T-cell (primary cell): Measurements from ENCODE around the gene SGF29. TPM values are rescaled to one million over a fixed set of nuclear protein-coding genes. Genes with fewer than 3 reads are reported as not detected.

Experiments used
- ATAC-seq, 4 experiments: fragments of 200-7000 bp in 3 of 4; fragments of 150-1000 bp in 1 of 4; cut with Tn5 transposase; replicated peaks in 1 of 4; 1 replicate in 3 of 4; 2 replicates in 1 of 4; pipeline ENCODE4 v1.10.0; 2021; ENCODE audit warnings: moderate library complexity in 3 of 4, mild to moderate bottlenecking in 2 of 4, moderate number of reproducible peaks in 1 of 4
- CTCF ChIA-PET, 2 donors: fragments of 300-600 bp; sonication (Branson Sonifier 250); formaldehyde crosslinking; loops; one replicate each; lab custom pipeline; 2022; ENCODE audit warnings: antibody characterized with exemption in 2 of 2; lab: Charles Lee
- POLR2A ChIA-PET, 2 donors: fragments of 300-600 bp; sonication (Branson Sonifier 250); formaldehyde crosslinking; loops; one replicate each; lab custom pipeline; 2022; ENCODE audit warnings: antibody characterized with exemption in 2 of 2; lab: Charles Lee
- DNase-seq, 35 experiments: peaks; one replicate each; pipeline versions ENCODE4 v3.0.0 to v3.0.0-alpha.2; 2013 to 2023
- H3K27ac ChIP-seq: one replicate; pipeline ENCODE4 v1.5.1; 2013; ENCODE audit warnings: low read length
- H3K27me3 ChIP-seq, 2 experiments: replicated peaks in 1 of 2; 1 replicate in 1 of 2; 2 replicates in 1 of 2; pipeline versions ENCODE4 v1.6.1 to v1.7.0; 2013; ENCODE audit warnings: low read length in 1 of 2, mixed read lengths in 1 of 2; ENCODE audit not compliant: control insufficient read depth in 2 of 2, insufficient read depth in 2 of 2; ENCODE audit errors: extremely low read depth in 1 of 2
- H3K36me3 ChIP-seq, 2 donors: 1 replicate in 1 of 2; 2 replicates in 1 of 2; pipeline versions ENCODE4 v1.6.1 to v1.7.0; 2013; ENCODE audit warnings: low read length in 1 of 2; ENCODE audit not compliant: control insufficient read depth in 2 of 2, insufficient read depth in 1 of 2; ENCODE audit errors: extremely low read depth in 1 of 2
- H3K4me1 ChIP-seq, 2 experiments: 1 replicate in 1 of 2; 2 replicates in 1 of 2; pipeline versions ENCODE4 v1.6.1 to v1.7.0; 2013; ENCODE audit warnings: low read length in 2 of 2, mixed read lengths in 1 of 2; ENCODE audit not compliant: insufficient read depth in 2 of 2, control insufficient read depth in 1 of 2; ENCODE audit errors: extremely low read depth in 1 of 2
- H3K4me3 ChIP-seq, 2 donors: 1 replicate in 1 of 2; 2 replicates in 1 of 2; pipeline versions ENCODE4 v1.5.1 to v1.7.0; 2013; ENCODE audit warnings: mild to moderate bottlenecking in 2 of 2, low read length in 1 of 2, moderate library complexity in 1 of 2; ENCODE audit not compliant: control insufficient read depth in 1 of 2; ENCODE audit errors: extremely low read depth in 1 of 2
- H3K9me3 ChIP-seq: 2 replicates; pipeline ENCODE4 v1.7.0; 2013
- H3K27ac Mint-ChIP-seq, 2 donors: one replicate each; pipeline ENCODE4 v1.8.0; 2020 to 2021; ENCODE audit warnings: mild to moderate bottlenecking in 2 of 2, mixed read lengths in 2 of 2
- H3K27me3 Mint-ChIP-seq, 2 donors: one replicate each; pipeline ENCODE4 v1.8.0; 2021 to 2022; ENCODE audit warnings: mixed read lengths in 2 of 2
- H3K36me3 Mint-ChIP-seq: one replicate; pipeline ENCODE4 v1.8.0; 2021; ENCODE audit warnings: mixed read lengths
- H3K4me1 Mint-ChIP-seq, 3 donors: one replicate each; pipeline ENCODE4 v1.8.0; 2020 to 2022; ENCODE audit warnings: mixed read lengths in 3 of 3, mild to moderate bottlenecking in 1 of 3
- H3K4me3 Mint-ChIP-seq, 3 donors: one replicate each; pipeline ENCODE4 v1.8.0; 2020 to 2022; ENCODE audit warnings: mild to moderate bottlenecking in 3 of 3, mixed read lengths in 3 of 3, moderate library complexity in 3 of 3
- H3K9me3 Mint-ChIP-seq, 3 donors: one replicate each; pipeline ENCODE4 v1.8.0; 2020 to 2022; ENCODE audit warnings: mixed read lengths in 3 of 3
- WGBS: methylation state at CpG from one replicate; pipeline ENCODE4 v1.1.5; 2013; ENCODE audit warnings: missing lambda C conversion rate; ENCODE audit not compliant: insufficient coverage; 5-methylcytosine and 5-hydroxymethylcytosine counted together
- total RNA-seq, 35 experiments: library from RNA in 6 of 35; stranded (reverse) in 6 of 35; fragments of 120-200 nt in 1 of 35; gene quantifications; one replicate each; pipeline versions ENCODE4 v1.2.1 to v1.2.4 and lab custom pipeline; 2013 to 2026

The SGF29 gene
- 10 to 100 TPM; 52.6 to 79.3 (median 74.6) TPM for total RNA-seq
- 39.4 TPM for total RNA-seq (2013)
- total RNA-seq (lab: John Stamatoyannopoulos, UW), result 20.5 to 55.2 (median 32.5) reads per million in 29 experiments

- peaks cover 15 to 25% of the 10 kb centered on the region in 2 experiments for H3K4me1 ChIP-seq
- ATAC-seq (peak; percentile 86 to 93 (median 86)), DNase-seq (peak; percentile 86 to 98 (median 91))
- H3K27ac Mint-ChIP-seq, result peak within 1 kb of the TSS; percentile 96 to 97
- peaks cover 0 to 21% of the 10 kb centered on the region in 2 donors for H3K36me3 ChIP-seq
- peaks cover 14% of the 10 kb centered on the region for H3K36me3 Mint-ChIP-seq
- H3K4me3 Mint-ChIP-seq, result peak within 1 kb of the TSS; percentile 88
- H3K4me3 ChIP-seq, result peak within 1 kb of the TSS; percentile 75 to 84
- no peaks in the 10 kb centered on the region for H3K9me3 Mint-ChIP-seq
- H3K4me1 Mint-ChIP-seq, result peaks cover 31 to 51% (median 39%) of the 10 kb centered on the region in 3 donors
- peaks cover 0 to 1% of the 10 kb centered on the region in 2 experiments for H3K27me3 ChIP-seq
- under 1% methylated on average over 48 of the region's 88 CpGs for WGBS
- ChIA-PET CTCF (no interaction called here), POLR2A (no interaction called here)
- no peaks in the 10 kb centered on the region for H3K9me3 ChIP-seq
- H3K27ac ChIP-seq, result peak within 1 kb of the TSS; percentile 94
- no peaks in the 10 kb centered on the region for H3K27me3 Mint-ChIP-seq
Observed at GRCh38 chr16:28553776-28554633, at the start of gene SGF29. SGF29 (plus strand) TSS chr16:28553920; CDS start chr16:28581070, 27,150 bp downstream.

DNA sequence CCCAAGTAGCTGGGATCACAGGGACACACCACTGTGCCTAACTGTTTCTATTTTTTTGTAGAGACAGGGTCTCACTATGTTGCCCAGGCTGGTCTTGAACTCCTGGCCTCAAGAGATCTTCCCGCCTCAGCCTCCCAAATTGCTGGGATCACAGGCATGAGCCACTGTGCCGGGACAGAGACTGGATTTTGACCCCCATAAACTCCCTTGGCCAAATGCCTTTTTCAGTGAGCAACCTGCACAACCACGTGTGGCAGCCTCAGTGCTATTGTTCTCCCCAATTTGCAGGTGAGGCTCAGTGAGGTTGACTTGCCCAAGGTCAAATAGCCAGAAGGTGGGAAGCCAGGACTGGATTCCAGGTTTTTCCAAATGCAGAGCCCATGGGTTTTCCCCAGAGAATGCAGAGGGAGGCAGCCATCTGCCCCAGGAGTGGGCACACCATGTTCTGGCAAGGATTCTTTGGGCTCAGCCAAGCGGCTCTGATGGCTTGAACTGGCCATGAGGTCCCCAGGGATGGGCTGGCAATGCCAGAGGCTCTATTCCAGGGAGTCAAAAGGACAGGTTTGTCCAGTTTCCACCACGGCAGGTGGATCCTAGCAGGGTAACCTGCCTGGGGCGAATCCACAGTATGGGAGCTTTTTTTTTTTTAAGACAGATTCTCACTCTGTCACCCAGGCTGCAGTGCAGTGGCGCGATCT lies 48.9 kb upstream of the SGF29 start:
- no peak overlapping the region for H3K4me3 ChIP-seq
- H3K27ac Mint-ChIP-seq, result no peak overlapping the region
- no peak for ATAC-seq
- H3K9me3 ChIP-seq, result no peaks in the 10 kb centered on the region
- POLR2A ChIA-PET, result no interaction called here
- peaks cover 15 to 27% (median 17%) of the 10 kb centered on the region in 3 donors for H3K4me1 Mint-ChIP-seq
- no peaks in the 10 kb centered on the region for H3K27me3 ChIP-seq
- DNase-seq, result no peak
- 90% methylated on average over 4 of the region's 8 CpGs for WGBS
- peaks cover 4 to 18% of the 10 kb centered on the region in 2 experiments for H3K4me1 ChIP-seq
- H3K27ac ChIP-seq, result no peak overlapping the region
- no peak overlapping the region for H3K4me3 Mint-ChIP-seq
- no peaks in the 10 kb centered on the region for H3K27me3 Mint-ChIP-seq
- no peaks in the 10 kb centered on the region for H3K36me3 ChIP-seq
- H3K36me3 Mint-ChIP-seq, result no peaks in the 10 kb centered on the region
- no peaks in the 10 kb centered on the region for H3K9me3 Mint-ChIP-seq
- CTCF ChIA-PET, result no interaction called here

- ATAC-seq, result no peak
- POLR2A ChIA-PET, result no interaction called here
- Mint-ChIP-seq H3K27ac (no peak overlapping the region), H3K9me3 (no peaks in the 10 kb centered on the region), H3K36me3 (no peaks in the 10 kb centered on the region), H3K4me1 (peaks cover 9 to 22% (median 15%) of the 10 kb centered on the region in 3 donors), H3K27me3 (no peaks in the 10 kb centered on the region), H3K4me3 (no peak overlapping the region)
- CTCF ChIA-PET, result no interaction called here
- WGBS, result 90% methylated on average over 10 of the region's 14 CpGs
- H3K27ac ChIP-seq, result no peak overlapping the region
- H3K27me3 ChIP-seq, result no peaks in the 10 kb centered on the region
- no peak for DNase-seq
- H3K9me3 ChIP-seq, result no peaks in the 10 kb centered on the region
- H3K4me3 ChIP-seq, result no peak overlapping the region
- no peaks in the 10 kb centered on the region for H3K36me3 ChIP-seq
- peaks cover 4 to 18% of the 10 kb centered on the region in 2 experiments for H3K4me1 ChIP-seq
Observed at GRCh38 chr16:28505489-28506137, 48.1 kb upstream of the SGF29 start.

GRCh38 chr16:28511031-28511430 lies 42.7 kb upstream of the SGF29 start:
- no peak for DNase-seq
- Mint-ChIP-seq H3K27ac (no peak overlapping the region), H3K4me3 (no peak overlapping the region), H3K36me3 (no peaks in the 10 kb centered on the region), H3K27me3 (no peaks in the 10 kb centered on the region), H3K9me3 (no peaks in the 10 kb centered on the region), H3K4me1 (peaks cover 8 to 28% (median 19%) of the 10 kb centered on the region in 3 donors)
- CTCF ChIA-PET, result no interaction called here
- Histone ChIP-seq H3K9me3 (no peaks in the 10 kb centered on the region), H3K4me1 (peaks cover 4 to 20% of the 10 kb centered on the region in 2 experiments), H3K4me3 (no peak overlapping the region), H3K36me3 (no peaks in the 10 kb centered on the region), H3K27ac (no peak overlapping the region), H3K27me3 (no peaks in the 10 kb centered on the region)
- WGBS, result no CpG with 5 or more reads among the region's 3 CpGs
- POLR2A ChIA-PET, result no interaction called here
- ATAC-seq, result no peak

DNA sequence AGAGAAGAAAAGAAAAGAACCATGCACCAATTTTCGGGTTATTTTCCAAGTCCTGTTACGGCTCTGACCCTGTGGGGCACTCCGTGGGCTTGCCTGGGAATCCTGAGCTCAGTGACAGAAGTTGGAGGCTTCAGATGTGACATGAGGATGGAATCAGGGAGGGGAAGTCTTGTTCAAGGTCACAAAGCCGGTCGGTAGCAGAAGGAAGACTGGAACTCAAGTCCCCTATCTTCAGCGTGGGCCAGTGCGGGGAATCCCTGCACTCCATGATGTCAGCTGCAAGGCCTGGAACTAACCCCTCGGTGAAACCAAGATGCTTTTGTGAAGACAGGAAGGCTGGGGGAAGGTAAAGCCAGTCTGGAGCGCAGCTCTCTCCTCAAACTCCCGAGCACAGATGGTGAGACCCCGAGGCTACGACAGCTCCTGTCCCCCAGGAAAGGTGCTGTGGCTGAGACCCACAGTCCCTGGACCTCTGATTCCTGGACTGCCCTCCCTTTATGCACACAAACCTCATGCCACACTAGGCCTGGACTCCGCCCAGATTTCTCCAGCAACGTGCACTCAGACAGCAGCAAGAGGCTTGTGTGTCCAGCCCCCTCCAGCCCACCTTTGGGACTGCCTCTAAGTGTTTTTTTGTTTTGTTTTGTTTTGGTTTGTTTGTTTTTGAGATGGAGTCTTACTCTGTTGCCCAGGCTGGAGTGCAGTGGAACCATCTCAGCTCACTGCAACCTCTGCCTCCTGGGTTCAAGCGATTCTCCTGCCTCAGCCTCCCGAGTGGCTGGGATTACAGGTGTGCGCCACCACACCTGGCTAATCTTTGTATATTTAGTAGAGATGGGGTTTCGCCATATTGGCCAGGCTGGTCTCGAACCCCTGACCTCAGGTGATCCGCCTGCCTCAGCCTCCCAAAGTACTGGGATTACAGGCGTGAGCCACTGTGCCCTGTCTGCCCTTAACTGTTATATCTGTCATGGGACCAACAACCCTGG lies 41.6 kb upstream of the SGF29 start:
- Histone ChIP-seq H3K4me1 (peaks cover 4 to 18% of the 10 kb centered on the region in 2 experiments), H3K27ac (no peak overlapping the region), H3K36me3 (no peaks in the 10 kb centered on the region), H3K4me3 (no peak overlapping the region), H3K27me3 (no peaks in the 10 kb centered on the region), H3K9me3 (no peaks in the 10 kb centered on the region)
- DNase-seq (no peak), ATAC-seq (no peak)
- CTCF ChIA-PET, result no interaction called here
- H3K9me3 Mint-ChIP-seq, result no peaks in the 10 kb centered on the region
- no peak overlapping the region for H3K4me3 Mint-ChIP-seq
- H3K27me3 Mint-ChIP-seq, result no peaks in the 10 kb centered on the region
- H3K27ac Mint-ChIP-seq, result no peak overlapping the region
- WGBS, result 88% methylated on average over 8 of the region's 21 CpGs
- POLR2A ChIA-PET, result interaction anchor here in 1 of 2 donors (0.5 to 0.6 kb wide), 2 partner anchors 20 to 311 kb away, joined by 6 to 9 read pairs; partner anchors contain the start of genes ATXN2L and CLN3
- no peaks in the 10 kb centered on the region for H3K36me3 Mint-ChIP-seq
- H3K4me1 Mint-ChIP-seq, result peaks cover 8 to 22% (median 16%) of the 10 kb centered on the region in 3 donors
